Lung (tissue), 16 donors: ENCODE measurements around the gene LHFPL4. TPM values are rescaled to one million over a fixed set of nuclear protein-coding genes. Genes with fewer than 3 reads are reported as not detected.
"Not testable (repeated sequence)": the region's sequence is repeated elsewhere in the genome, so short reads cannot be mapped to it uniquely, and the experiment has no call there.

Experiments
- ATAC-seq: fragments of 200-7000 bp; cut with Tn5 transposase; one replicate; pipeline ENCODE4 v1.9.1; 2020; ENCODE audit warnings: moderate number of reproducible peaks; ENCODE audit not compliant: insufficient read depth, low FRiP score
- DNase-seq, 3 donors: peaks; one replicate each; pipeline ENCODE4 v3.0.0-alpha.2; 2013 to 2017
- H3K27ac ChIP-seq, 2 donors: one replicate each; pipeline ENCODE4 v1.5.1; 2013; ENCODE audit warnings: mild to moderate bottlenecking in 2 of 2, moderate library complexity in 2 of 2, control low read depth in 1 of 2, inconsistent platforms in 1 of 2, low read depth in 1 of 2, low read length in 1 of 2
- H3K27me3 ChIP-seq, 3 donors: one replicate each; pipeline ENCODE4 v1.5.1; 2013; ENCODE audit warnings: low read length in 2 of 3; ENCODE audit not compliant: control insufficient read depth in 3 of 3, insufficient read depth in 3 of 3
- H3K36me3 ChIP-seq, 4 donors: one replicate each; pipeline ENCODE4 v1.5.1; 2013; ENCODE audit warnings: low read length in 4 of 4, mild to moderate bottlenecking in 1 of 4, moderate library complexity in 1 of 4; ENCODE audit not compliant: control insufficient read depth in 4 of 4, insufficient read depth in 4 of 4
- H3K4me1 ChIP-seq, 5 donors: one replicate each; pipeline ENCODE4 v1.5.1; 2013; ENCODE audit warnings: low read length in 5 of 5, mild to moderate bottlenecking in 2 of 5, moderate library complexity in 1 of 5; ENCODE audit not compliant: control insufficient read depth in 5 of 5, insufficient read depth in 5 of 5
- H3K4me3 ChIP-seq: one replicate; pipeline ENCODE4 v1.5.1; 2013; ENCODE audit warnings: mild to moderate bottlenecking, control low read depth, moderate library complexity
- H3K9ac ChIP-seq, 2 donors: one replicate each; pipeline ENCODE4 v1.5.1; 2013; ENCODE audit warnings: low read length in 2 of 2, control low read depth in 1 of 2; ENCODE audit not compliant: insufficient read depth in 1 of 2
- H3K9me3 ChIP-seq, 4 donors: one replicate each; pipeline ENCODE4 v1.5.1; 2013; ENCODE audit warnings: low read length in 3 of 4, mild to moderate bottlenecking in 1 of 4, moderate library complexity in 1 of 4; ENCODE audit not compliant: control insufficient read depth in 4 of 4, insufficient read depth in 3 of 4
- CTCF ChIP-seq: IDR thresholded peaks from 2 replicates; pipeline ENCODE4 v1.5.1; 2012; ENCODE audit warnings: mild to moderate bottlenecking; ENCODE audit errors: control extremely low read depth, extremely low read depth
- WGBS, 2 donors: extraction: QIAGEN DNeasy Blood & Tissue Kit; methylation state at CpG; one replicate each; pipeline ENCODE4 v1.1.7; 2013; 5-methylcytosine and 5-hydroxymethylcytosine counted together
- long read RNA-seq, 5 donors: transcript quantifications; one replicate each; lab custom pipeline, GENCODE V29; 2026
- polyA plus RNA-seq, 2 donors: library from polyadenylated mRNA; stranded (reverse); fragments of 200-250 nt; gene quantifications; one replicate each; pipeline ENCODE4 v1.2.1, GENCODE V29; 2013
- total RNA-seq, 2 donors: library from RNA; depleted of rRNA in 1 of 2; stranded (reverse); fragments of >200 nt in 1 of 2; gene quantifications; one replicate each; pipeline ENCODE4 v1.2.1, GENCODE V29; 2014 to 2021
- donor health status: control.
- donor health status: control.
- donor health status: Bipolar disorder and iron deficiency.
- donor health status: healthy.
- donor health status: DM: yes; HTN: yes; CAD: no.

The LHFPL4 gene
- total RNA-seq (under 1 TPM in 1 of 2 donors, not detected in 1; 0.14 TPM), polyA plus RNA-seq (under 1 TPM; 0.01 to 0.02 TPM)
- long read RNA-seq, donor 1: 0 reads
- long read RNA-seq, donor 2: 0 reads
- long read RNA-seq, donor 3: 0 reads
- long read RNA-seq, donor 4: 0 reads
- long read RNA-seq, donor 5: 0 reads

- no peak for TF ChIP-seq CTCF
- Histone ChIP-seq H3K9me3 (peaks cover 0 to 11% (median 0%) of the 10 kb centered on the region in 4 donors), H3K27me3 (peaks cover 7 to 16% (median 10%) of the 10 kb centered on the region in 3 donors), H3K4me3 (no peak within 1 kb of the TSS), H3K27ac (no peak within 1 kb of the TSS), H3K36me3 (no peaks in the 10 kb centered on the region), H3K9ac (no peak within 1 kb of the TSS), H3K4me1 (peaks cover 0 to 8% (median 0%) of the 10 kb centered on the region in 5 donors)
- DNase-seq: no peak
- WGBS, 2 donors: 2 to 4% methylated on average over 46 to 75 of the region's 75 CpGs
- no peak for ATAC-seq
Measured at GRCh38 chr3:9553021-9553947, at the start of gene LHFPL4. LHFPL4 (minus strand) TSS chr3:9553822; CDS start chr3:9552679, 1,143 bp downstream.

- TF ChIP-seq CTCF: no peak
- Histone ChIP-seq H3K9ac (no peak overlapping the region), H3K27ac (no peak overlapping the region), H3K4me3 (no peak overlapping the region), H3K9me3 (peaks cover 0 to 6% (median 5%) of the 10 kb centered on the region in 4 donors), H3K36me3 (no peaks in the 10 kb centered on the region), H3K4me1 (no peaks in the 10 kb centered on the region), H3K27me3 (no peaks in the 10 kb centered on the region)
- 82 to 87% methylated on average over 4 of the region's 4 CpGs for WGBS, 2 donors
- ATAC-seq (no peak), DNase-seq (no peak)
Measured at GRCh38 chr3:9602620-9603019, 49.0 kb upstream of the LHFPL4 start.

GRCh38 chr3:9601006-9601581, 47.5 kb upstream of the LHFPL4 start:
- not testable (repeated sequence) for H3K4me1 ChIP-seq, H3K4me3 ChIP-seq, H3K9me3 ChIP-seq, H3K27me3 ChIP-seq, H3K36me3 ChIP-seq, ATAC-seq, H3K9ac ChIP-seq, H3K27ac ChIP-seq, DNase-seq
- WGBS, 2 donors: 70 to 71% methylated on average over 24 of the region's 24 CpGs

GRCh38 chr3:9600597-9600996, 47.0 kb upstream of the LHFPL4 start:
- H3K9me3 ChIP-seq: peaks cover 0 to 6% (median 3%) of the 10 kb centered on the region in 4 donors
- H3K9ac ChIP-seq: no peak overlapping the region
- no peaks in the 10 kb centered on the region for H3K4me1 ChIP-seq
- TF ChIP-seq CTCF: no peak
- ATAC-seq (peak; percentile 34), DNase-seq (peak; percentile 28 to 62 (median 58))
- H3K27me3 ChIP-seq: no peaks in the 10 kb centered on the region
- WGBS, 2 donors: 5 to 7% methylated on average over 21 to 42 of the region's 42 CpGs
- H3K27ac ChIP-seq: no peak overlapping the region
- no peak overlapping the region for H3K4me3 ChIP-seq
- no peaks in the 10 kb centered on the region for H3K36me3 ChIP-seq
